ENCODE measurements around the gene LILRA6. TPM values are rescaled to one million over a fixed set of nuclear protein-coding genes. Genes with fewer than 3 reads are reported as not detected.
"Not testable (repeated sequence)": the region's sequence is repeated elsewhere in the genome, so short reads cannot be mapped to it uniquely, and the experiment has no call there.

Gene LILRA6
- total and polyA plus RNA-seq, 10 donors: 1.2 to 77.5 (median 31.5) TPM

DNA sequence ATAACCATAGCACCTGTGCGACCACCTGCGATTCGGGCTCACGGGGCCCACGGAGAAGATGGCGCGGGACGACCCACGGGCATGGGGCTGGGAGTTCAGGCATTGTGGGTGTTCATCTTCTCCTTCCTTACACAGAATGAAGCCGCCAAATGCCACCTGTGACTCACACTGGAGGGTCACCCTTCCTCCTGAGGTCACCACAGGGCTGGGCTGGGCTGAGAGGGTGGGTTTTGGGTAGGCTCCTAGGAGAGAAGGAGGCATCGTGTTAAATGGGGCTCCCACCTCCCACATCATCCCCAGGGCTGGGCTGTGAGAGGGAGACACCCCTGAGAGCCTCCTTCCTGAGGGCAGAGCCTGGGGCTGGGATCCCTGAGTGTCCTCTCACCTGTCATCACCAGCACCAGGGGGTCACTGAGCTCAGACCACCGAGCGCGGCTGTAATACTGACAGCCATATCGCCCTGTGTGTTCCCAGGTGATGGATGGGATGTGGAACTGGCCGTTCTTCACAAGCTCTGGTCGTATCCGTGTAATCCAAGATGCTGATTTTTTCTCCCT lies 36.9 kb upstream of the LILRA6 start:
- H3K4me3 ChIP-seq: peak overlapping the region in 7 of 8 donors; percentile 9 to 62 (median 36)
- TF ChIP-seq POLR2A (IDR thresholded peaks at IDR 0.05) (no peak), POLR2AphosphoS5 (IDR thresholded peaks at IDR 0.05) (no peak)
- TF ChIP-seq, protein P1, sequence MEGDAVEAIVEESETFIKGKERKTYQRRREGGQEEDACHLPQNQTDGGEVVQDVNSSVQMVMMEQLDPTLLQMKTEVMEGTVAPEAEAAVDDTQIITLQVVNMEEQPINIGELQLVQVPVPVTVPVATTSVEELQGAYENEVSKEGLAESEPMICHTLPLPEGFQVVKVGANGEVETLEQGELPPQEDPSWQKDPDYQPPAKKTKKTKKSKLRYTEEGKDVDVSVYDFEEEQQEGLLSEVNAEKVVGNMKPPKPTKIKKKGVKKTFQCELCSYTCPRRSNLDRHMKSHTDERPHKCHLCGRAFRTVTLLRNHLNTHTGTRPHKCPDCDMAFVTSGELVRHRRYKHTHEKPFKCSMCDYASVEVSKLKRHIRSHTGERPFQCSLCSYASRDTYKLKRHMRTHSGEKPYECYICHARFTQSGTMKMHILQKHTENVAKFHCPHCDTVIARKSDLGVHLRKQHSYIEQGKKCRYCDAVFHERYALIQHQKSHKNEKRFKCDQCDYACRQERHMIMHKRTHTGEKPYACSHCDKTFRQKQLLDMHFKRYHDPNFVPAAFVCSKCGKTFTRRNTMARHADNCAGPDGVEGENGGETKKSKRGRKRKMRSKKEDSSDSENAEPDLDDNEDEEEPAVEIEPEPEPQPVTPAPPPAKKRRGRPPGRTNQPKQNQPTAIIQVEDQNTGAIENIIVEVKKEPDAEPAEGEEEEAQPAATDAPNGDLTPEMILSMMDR (IDR thresholded peaks at IDR 0.05 in 8 of 11, conservative IDR thresholded peaks at IDR 0.05 in 3 of 11): no peak
- DNase-seq: no peak
- peaks cover 0 to 81% (median 3%) of the 10 kb centered on the region in 7 donors for H3K27me3 ChIP-seq (replicated peaks in 1 of 7)
- WGBS, 5 donors: 80 to 91% (median 85%) methylated on average over 9 to 18 of the region's 18 CpGs
- intact Hi-C loops (cut with DNase I; ENCODE audit: low total_unique reads): no loop called here
- peaks cover 0 to 51% (median 0%) of the 10 kb centered on the region in 6 donors for H3K36me3 ChIP-seq
- no peaks in the 10 kb centered on the region for H3K9me3 ChIP-seq
- peaks cover 5 to 74% (median 36%) of the 10 kb centered on the region in 6 donors for H3K4me1 ChIP-seq
- H3K27ac ChIP-seq: peak overlapping the region in 7 of 8 donors; percentile 77 to 96 (median 89)

DNA sequence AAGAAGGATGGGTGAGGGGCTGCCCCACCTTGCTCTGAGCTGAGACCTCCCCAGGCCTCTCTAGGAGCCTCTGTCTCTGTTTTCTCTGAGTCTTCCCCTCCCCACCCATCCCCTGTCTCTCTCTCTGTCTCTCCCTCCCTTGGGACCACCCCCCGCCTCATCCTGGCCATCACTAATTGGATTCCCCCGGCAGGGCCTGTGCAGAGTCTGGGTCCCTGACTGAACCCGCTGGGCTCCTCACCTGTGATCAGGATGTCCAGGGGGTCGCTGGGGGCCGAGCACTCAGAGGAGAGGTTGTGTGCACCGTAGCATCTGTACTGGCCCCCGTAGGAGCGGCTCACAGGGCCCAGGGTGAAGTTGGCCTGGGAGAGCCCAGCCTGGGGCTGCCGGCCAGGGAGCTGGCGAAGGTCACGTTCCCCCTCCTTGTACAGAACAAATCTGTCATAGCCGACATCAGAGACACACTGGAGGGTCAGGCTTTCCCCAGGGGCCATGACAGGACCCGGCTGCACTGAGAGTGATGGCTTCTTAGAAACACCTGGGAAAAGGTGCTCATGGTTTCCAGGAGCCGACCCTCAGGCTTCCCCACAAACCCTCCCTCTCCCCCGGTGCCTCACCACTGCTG lies 36.1 kb upstream of the LILRA6 start:
- H3K27ac ChIP-seq: peak overlapping the region in 2 of 8 donors; percentile 90 to 96

DNA sequence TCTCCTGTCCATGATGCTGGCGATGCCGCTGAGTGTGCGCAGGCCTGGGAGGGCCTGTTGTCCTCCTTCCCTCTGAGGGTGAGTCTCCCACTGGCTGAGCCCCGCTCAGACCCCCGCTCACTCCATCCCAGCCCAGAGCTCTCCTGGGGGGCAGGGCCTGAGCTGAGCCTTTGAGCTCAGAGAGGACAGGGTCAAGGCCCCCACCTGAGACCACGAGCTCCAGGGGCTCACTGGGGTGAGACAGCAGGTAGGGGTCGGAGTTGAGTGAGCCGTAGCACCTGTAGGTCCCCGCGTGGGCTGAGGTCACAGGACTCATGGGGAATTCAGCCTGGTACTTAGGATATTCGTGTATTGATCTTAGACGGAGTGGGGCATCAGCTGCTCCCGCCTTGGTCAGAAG lies 35.5 kb upstream of the LILRA6 start:
- H3K4me3 ChIP-seq; DNase-seq; intact Hi-C loops (cut with DNase I; ENCODE audit: low total_unique reads); H3K9me3 ChIP-seq: not testable (repeated sequence)
- H3K27me3 ChIP-seq (replicated peaks in 1 of 7): peaks cover 0 to 76% (median 3%) of the 10 kb centered on the region in 7 donors
- peak overlapping the region in 2 of 8 donors; percentile 38 to 96 for H3K27ac ChIP-seq
- 88 to 92% (median 90%) methylated on average over 13 of the region's 13 CpGs for WGBS, 5 donors
- peaks cover 5 to 66% (median 25%) of the 10 kb centered on the region in 6 donors for H3K4me1 ChIP-seq
- H3K36me3 ChIP-seq: peaks cover 0 to 58% (median 0%) of the 10 kb centered on the region in 6 donors
- peak in 1 of 3 donors; percentile 19 for TF ChIP-seq POLR2AphosphoS5 (IDR thresholded peaks at IDR 0.05)

More for the DNA sequence above, 36.1 kb upstream of the LILRA6 start:
- peaks cover 0 to 58% (median 0%) of the 10 kb centered on the region in 6 donors for H3K36me3 ChIP-seq
- intact Hi-C loops (cut with DNase I; ENCODE audit: low total_unique reads); DNase-seq; H3K9me3 ChIP-seq: not testable (repeated sequence)
- 74 to 88% (median 84%) methylated on average over 10 to 15 of the region's 15 CpGs for WGBS, 5 donors
- H3K27me3 ChIP-seq (replicated peaks in 1 of 7): peaks cover 0 to 81% (median 3%) of the 10 kb centered on the region in 7 donors
- peak overlapping the region in 5 of 8 donors; percentile 32 to 62 (median 38) for H3K4me3 ChIP-seq
- H3K4me1 ChIP-seq: peaks cover 5 to 72% (median 32%) of the 10 kb centered on the region in 6 donors

DNA sequence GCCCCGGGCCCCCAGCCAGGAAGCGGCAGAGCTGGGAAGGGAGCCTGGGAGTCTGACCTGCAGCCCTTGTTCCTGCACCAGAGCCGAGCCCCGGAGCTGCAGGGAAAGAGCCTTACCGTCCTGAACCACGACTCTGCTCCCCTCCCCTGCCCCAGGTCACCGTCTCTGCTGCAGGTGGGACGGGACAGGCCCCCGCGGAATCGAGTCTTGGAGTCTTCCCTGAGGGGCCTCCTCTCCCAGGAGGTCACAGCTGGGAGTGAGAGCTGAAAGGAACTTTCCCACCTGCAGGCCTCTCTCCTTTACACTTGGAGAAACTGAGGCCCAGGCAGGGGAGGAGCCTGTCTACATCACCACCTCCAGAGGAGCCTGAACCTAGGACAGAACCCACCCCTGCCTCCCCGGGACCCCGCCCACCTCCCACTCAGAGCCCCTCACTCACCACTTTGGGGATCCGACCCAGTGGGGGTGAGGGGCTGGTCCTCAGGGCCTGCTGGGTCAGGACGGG lies 34.6 kb upstream of the LILRA6 start:
- intact Hi-C loops (cut with DNase I; ENCODE audit: low total_unique reads); DNase-seq; H3K9me3 ChIP-seq; H3K4me3 ChIP-seq: not testable (repeated sequence)
- peaks cover 0 to 64% (median 17%) of the 10 kb centered on the region in 6 donors for H3K4me1 ChIP-seq
- peak overlapping the region in 2 of 8 donors; percentile 38 to 96 for H3K27ac ChIP-seq
- H3K36me3 ChIP-seq: peaks cover 0 to 58% (median 0%) of the 10 kb centered on the region in 6 donors
- 72 to 80% (median 76%) methylated on average over 12 to 15 of the region's 15 CpGs for WGBS, 5 donors
- H3K27me3 ChIP-seq (replicated peaks in 1 of 7): peaks cover 0 to 75% (median 3%) of the 10 kb centered on the region in 7 donors

DNA sequence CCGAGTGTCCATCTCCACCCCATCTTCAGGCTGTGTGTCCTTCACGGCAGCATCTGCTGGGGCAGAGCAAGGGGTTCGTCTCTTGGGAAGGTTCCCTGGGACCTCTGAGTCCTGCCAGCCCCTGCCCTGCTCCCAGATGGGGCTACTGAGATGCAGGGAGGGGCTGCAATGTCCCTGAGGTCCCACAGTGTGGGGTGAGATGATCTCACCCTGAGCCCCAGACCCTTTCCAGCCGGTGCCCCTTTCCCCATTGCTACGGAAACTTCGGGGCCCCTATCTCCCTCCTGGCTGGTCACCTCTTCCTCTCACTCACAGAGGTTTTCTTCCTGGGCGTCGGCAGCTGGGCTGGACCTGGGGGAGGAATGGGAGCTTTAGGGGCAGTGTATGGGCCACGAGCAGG lies 33.4 kb upstream of the LILRA6 start:
- intact Hi-C loops (cut with DNase I; ENCODE audit: low total_unique reads): no loop called here
- no peak overlapping the region for H3K4me3 ChIP-seq
- DNase-seq: no peak
- peak overlapping the region in 1 of 8 donors; percentile 16 for H3K27ac ChIP-seq
- peak in 1 of 3 donors; percentile 43 for TF ChIP-seq POLR2AphosphoS5 (IDR thresholded peaks at IDR 0.05)
- TF ChIP-seq, protein P1 (IDR thresholded peaks at IDR 0.05 in 8 of 11, conservative IDR thresholded peaks at IDR 0.05 in 3 of 11): no peak
- peaks cover 0 to 58% (median 0%) of the 10 kb centered on the region in 6 donors for H3K36me3 ChIP-seq
- H3K9me3 ChIP-seq: no peaks in the 10 kb centered on the region
- peaks cover 0 to 66% (median 3%) of the 10 kb centered on the region in 7 donors for H3K27me3 ChIP-seq (replicated peaks in 1 of 7)
- peaks cover 0 to 54% (median 7%) of the 10 kb centered on the region in 6 donors for H3K4me1 ChIP-seq
- 63 to 80% (median 67%) methylated on average over 7 to 9 of the region's 9 CpGs for WGBS, 5 donors

DNA sequence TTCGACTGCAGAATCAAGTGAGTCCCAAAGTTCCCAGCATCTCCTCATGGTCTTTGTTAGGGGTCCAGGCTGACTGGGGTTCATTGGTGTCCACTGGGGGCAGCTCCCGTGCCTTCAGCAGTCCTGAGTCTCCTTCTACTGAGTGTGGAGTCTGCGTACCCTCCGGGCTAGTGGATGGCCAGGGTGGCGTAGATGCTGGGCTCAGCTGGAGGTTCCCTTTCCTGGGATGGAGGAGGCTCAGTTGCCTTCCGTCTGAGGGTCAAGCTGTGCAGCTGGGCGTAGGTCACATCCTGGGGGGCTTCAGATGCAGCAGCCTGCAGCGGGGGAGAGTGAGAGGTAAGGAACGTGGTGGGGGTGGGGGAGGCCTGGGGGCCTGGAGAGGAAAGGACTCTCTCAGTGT lies 31.9 kb upstream of the LILRA6 start:
- WGBS, 5 donors: 52 to 79% (median 76%) methylated on average over 5 to 9 of the region's 9 CpGs
- peaks cover 0 to 41% (median 2%) of the 10 kb centered on the region in 6 donors for H3K4me1 ChIP-seq
- H3K36me3 ChIP-seq: peaks cover 0 to 58% (median 0%) of the 10 kb centered on the region in 6 donors
- peaks cover 0 to 61% (median under 1%) of the 10 kb centered on the region in 7 donors for H3K27me3 ChIP-seq (replicated peaks in 1 of 7)
- H3K9me3 ChIP-seq; DNase-seq; intact Hi-C loops (cut with DNase I; ENCODE audit: low total_unique reads); H3K4me3 ChIP-seq: not testable (repeated sequence)
- H3K27ac ChIP-seq: peak overlapping the region in 1 of 8 donors; percentile 3
